ENCODE measurements around the gene CTXND1. TPM values are rescaled to one million over a fixed set of nuclear protein-coding genes. Genes with fewer than 3 reads are reported as not detected.

Gene CTXND1
- total RNA-seq, 1 experiment from 2014 or later = not detected

- DNase-seq (ENCODE audit: low spot score) = no peak
These were observed 41.1 kb downstream of the CTXND1 start for GRCh38 chr15:80210611-80211573.

- DNase-seq (ENCODE audit: low spot score) = no peak
These were observed 43.0 kb downstream of the CTXND1 start for GRCh38 chr15:80208758-80209734.

- DNase-seq (ENCODE audit: low spot score) = no peak
These were observed 44.1 kb downstream of the CTXND1 start for GRCh38 chr15:80207887-80208286.

GRCh38 chr15:80204231-80204630 is 47.8 kb downstream of the CTXND1 start:
- no peak for DNase-seq (ENCODE audit: low spot score)

GRCh38 chr15:80203361-80203885 is 48.6 kb downstream of the CTXND1 start:
- DNase-seq (ENCODE audit: low spot score) = no peak

GRCh38 chr15:80202641-80203360 is 49.2 kb downstream of the CTXND1 start:
- no peak for DNase-seq (ENCODE audit: low spot score)

- no peak for DNase-seq (ENCODE audit: low spot score)
These were observed 50.0 kb downstream of the CTXND1 start for GRCh38 chr15:80202016-80202315.

GRCh38 chr15:80201256-80202015 is 50.6 kb downstream of the CTXND1 start:
- no peak for DNase-seq (ENCODE audit: low spot score)

- DNase-seq (ENCODE audit: low spot score) = no peak
These were observed 52.1 kb downstream of the CTXND1 start for GRCh38 chr15:80199869-80200268.

- no peak for DNase-seq (ENCODE audit: low spot score)
These were observed 52.6 kb downstream of the CTXND1 start for GRCh38 chr15:80199366-80199765.

GRCh38 chr15:80194914-80195313 is 57.1 kb downstream of the CTXND1 start:
- no peak for DNase-seq (ENCODE audit: low spot score)

GRCh38 chr15:80194186-80194585 is 57.8 kb downstream of the CTXND1 start:
- no peak for DNase-seq (ENCODE audit: low spot score)

- no peak for DNase-seq (ENCODE audit: low spot score)
These were observed 60.0 kb downstream of the CTXND1 start for GRCh38 chr15:80191897-80192595.

- DNase-seq (ENCODE audit: low spot score) = no peak
These were observed 60.8 kb downstream of the CTXND1 start for GRCh38 chr15:80191198-80191597.

- no peak for DNase-seq (ENCODE audit: low spot score)
These were observed 63.8 kb downstream of the CTXND1 start for GRCh38 chr15:80188251-80188650.

- no peak for DNase-seq (ENCODE audit: low spot score)
These were observed 65.4 kb downstream of the CTXND1 start for GRCh38 chr15:80186597-80186996.

- no peak for DNase-seq (ENCODE audit: low spot score)
These were observed 65.9 kb downstream of the CTXND1 start for GRCh38 chr15:80186066-80186465.

- no peak for DNase-seq (ENCODE audit: low spot score)
These were observed 66.9 kb downstream of the CTXND1 start for GRCh38 chr15:80185152-80185551.

GRCh38 chr15:80184554-80184953 is 67.5 kb downstream of the CTXND1 start:
- no peak for DNase-seq (ENCODE audit: low spot score)

- DNase-seq (ENCODE audit: low spot score) = peak; percentile 8
These were observed 68.1 kb downstream of the CTXND1 start for GRCh38 chr15:80183886-80184285.
